H9 (cell line): ENCODE measurements around the gene ABCB6. TPM values are rescaled to one million over a fixed set of nuclear protein-coding genes. Genes with fewer than 3 reads are reported as not detected.
A peak's percentile ranks its signal among the peaks of the same experiment; 100 is the strongest.

Source experiments
- DNase-seq: peaks from one replicate; pipeline ENCODE4 v3.0.0-alpha.2; 2017
- H2AFZ ChIP-seq: one replicate; pipeline ENCODE4 v1.6.1; 2013; ENCODE audit warnings: mild to moderate bottlenecking, low read length, control low read depth, moderate library complexity
- H2AK5ac ChIP-seq: 2 replicates; pipeline ENCODE4 v1.6.1; 2013; ENCODE audit warnings: low read length, control low read depth, mixed read lengths; ENCODE audit not compliant: insufficient read length
- H2BK120ac ChIP-seq: one replicate; pipeline ENCODE4 v1.6.1; 2013; ENCODE audit warnings: low read depth, mild to moderate bottlenecking, low read length, control low read depth, inconsistent platforms; ENCODE audit not compliant: poor library complexity, severe bottlenecking
- H2BK12ac ChIP-seq: 2 replicates; pipeline ENCODE4 v1.6.1; 2013; ENCODE audit warnings: low read length, control low read depth, mixed read lengths, low read depth; ENCODE audit not compliant: insufficient read length
- H2BK15ac ChIP-seq: 2 replicates; pipeline ENCODE4 v1.6.1; 2013; ENCODE audit warnings: low read depth, low read length, control low read depth
- H2BK20ac ChIP-seq: one replicate; pipeline ENCODE4 v1.6.1; 2013; ENCODE audit warnings: low read depth, mild to moderate bottlenecking, low read length, control low read depth, inconsistent platforms; ENCODE audit not compliant: poor library complexity, severe bottlenecking
- H2BK5ac ChIP-seq: 2 replicates; pipeline ENCODE4 v1.6.1; 2013; ENCODE audit warnings: low read length, control low read depth, mixed read lengths; ENCODE audit not compliant: insufficient read length
- H3K14ac ChIP-seq: 2 replicates; pipeline ENCODE4 v1.6.1; 2013; ENCODE audit warnings: low read length, control low read depth; ENCODE audit not compliant: insufficient read depth
- H3K18ac ChIP-seq: 2 replicates; pipeline ENCODE4 v1.6.1; 2013; ENCODE audit warnings: low read depth, mild to moderate bottlenecking, mixed read lengths, low read length, control low read depth; ENCODE audit not compliant: insufficient read length
- H3K23ac ChIP-seq: 2 replicates; pipeline ENCODE4 v1.6.1; 2013; ENCODE audit warnings: low read length, control low read depth, mixed read lengths, low read depth; ENCODE audit not compliant: insufficient read length
- H3K23me2 ChIP-seq: 2 replicates; pipeline ENCODE4 v1.6.1; 2013; ENCODE audit warnings: low read depth, mild to moderate bottlenecking, mixed read lengths, low read length, control low read depth; ENCODE audit not compliant: insufficient read length, poor library complexity, severe bottlenecking
- H3K27ac ChIP-seq: 2 replicates; pipeline ENCODE4 v1.5.1; 2013; ENCODE audit warnings: low read length, control low read depth, mixed read lengths, low read depth; ENCODE audit not compliant: insufficient read length
- H3K27me3 ChIP-seq: 2 replicates; pipeline ENCODE4 v1.6.1; 2013; ENCODE audit warnings: low read length, control low read depth, inconsistent platforms; ENCODE audit not compliant: insufficient read depth
- H3K4ac ChIP-seq: 2 replicates; pipeline ENCODE4 v1.6.1; 2013; ENCODE audit warnings: low read depth, mild to moderate bottlenecking, control low read depth, inconsistent platforms, low read length, moderate library complexity
- H3K4me1 ChIP-seq: 2 replicates; pipeline ENCODE4 v1.6.1; 2013; ENCODE audit warnings: low read length, control low read depth, inconsistent platforms; ENCODE audit not compliant: insufficient read depth
- H3K4me2 ChIP-seq: 2 replicates; pipeline ENCODE4 v1.6.1; 2013; ENCODE audit warnings: low read length, control low read depth, mixed read lengths; ENCODE audit not compliant: insufficient read length, insufficient read depth
- H3K56ac ChIP-seq: 2 replicates; pipeline ENCODE4 v1.6.1; 2013; ENCODE audit warnings: low read depth, mild to moderate bottlenecking, mixed read lengths, low read length, control low read depth; ENCODE audit not compliant: insufficient read length
- H3K79me1 ChIP-seq: 2 replicates; pipeline ENCODE4 v1.6.1; 2013; ENCODE audit warnings: low read depth, mild to moderate bottlenecking, moderate library complexity, low read length, control low read depth, inconsistent platforms; ENCODE audit not compliant: insufficient read depth, poor library complexity, severe bottlenecking
- H3K79me2 ChIP-seq: 2 replicates; pipeline ENCODE4 v1.6.1; 2013; ENCODE audit warnings: low read length, control low read depth, inconsistent platforms; ENCODE audit not compliant: insufficient read depth
- H3K9ac ChIP-seq: 2 replicates; pipeline ENCODE4 v1.6.1; 2013; ENCODE audit warnings: low read length, control low read depth, mixed read lengths; ENCODE audit not compliant: insufficient read length; ENCODE audit errors: extremely low read depth
- H3K9me3 ChIP-seq: one replicate; pipeline ENCODE4 v1.6.1; 2013; ENCODE audit warnings: low read depth, low read length, inconsistent platforms; ENCODE audit not compliant: control insufficient read depth
- H3T11ph ChIP-seq: one replicate; pipeline ENCODE4 v1.6.1; 2013; ENCODE audit warnings: mild to moderate bottlenecking, low read length, control low read depth, inconsistent platforms
- H4K20me1 ChIP-seq: one replicate; pipeline ENCODE4 v1.6.1; 2013; ENCODE audit not compliant: control insufficient read depth, insufficient read length, insufficient read depth
- H4K5ac ChIP-seq: 2 replicates; pipeline ENCODE4 v1.6.1; 2013; ENCODE audit warnings: low read depth, mild to moderate bottlenecking, mixed read lengths, low read length, control low read depth; ENCODE audit not compliant: insufficient read length
- H4K8ac ChIP-seq: replicated peaks from 2 replicates; pipeline ENCODE4 v1.6.1; 2013; ENCODE audit warnings: low read length, control low read depth, mixed read lengths, low read depth; ENCODE audit not compliant: insufficient read length
- H4K91ac ChIP-seq: 2 replicates; pipeline ENCODE4 v1.6.1; 2013; ENCODE audit warnings: low read depth, mild to moderate bottlenecking, moderate library complexity, mixed read lengths, low read length, control low read depth; ENCODE audit not compliant: insufficient read length
- H3K27ac Mint-ChIP-seq, 3 experiments: 2 replicates in 2 of 3; 3 replicates in 1 of 3; pipeline ENCODE4 v1.8.0; 2020 to 2021; ENCODE audit warnings: mixed read lengths in 3 of 3, mild to moderate bottlenecking in 1 of 3, moderate library complexity in 1 of 3
- H3K27me3 Mint-ChIP-seq: 2 replicates; pipeline ENCODE4 v1.8.0; 2021; ENCODE audit warnings: low read depth, mild to moderate bottlenecking, moderate library complexity, mixed read lengths
- H3K36me3 Mint-ChIP-seq, 3 experiments: 2 replicates in 2 of 3; 3 replicates in 1 of 3; pipeline ENCODE4 v1.8.0; 2020 to 2021; ENCODE audit warnings: low read depth in 3 of 3, mixed read lengths in 3 of 3; ENCODE audit not compliant: insufficient read depth in 1 of 3
- H3K4me1 Mint-ChIP-seq, 2 experiments: 2 replicates each; pipeline ENCODE4 v1.8.0; 2020; ENCODE audit warnings: mixed read lengths in 2 of 2
- H3K4me3 Mint-ChIP-seq, 2 experiments: 2 replicates in 1 of 2; 3 replicates in 1 of 2; pipeline ENCODE4 v1.8.0; 2020 to 2021; ENCODE audit warnings: mild to moderate bottlenecking in 2 of 2, mixed read lengths in 2 of 2, moderate library complexity in 1 of 2
- H3K9me3 Mint-ChIP-seq, 2 experiments: 2 replicates in 1 of 2; 3 replicates in 1 of 2; pipeline ENCODE4 v1.8.0; 2020; ENCODE audit warnings: mild to moderate bottlenecking in 2 of 2, mixed read lengths in 2 of 2, moderate library complexity in 1 of 2
- CTCF ChIP-seq: fragments of 200-600 bp; sonication (generic); conservative IDR thresholded peaks from 3 replicates; pipeline ENCODE4 v1.8.0; 2021; ENCODE audit warnings: antibody characterized with exemption, mild to moderate bottlenecking
- WGBS: extraction: QIAGEN DNeasy Blood & Tissue Kit; methylation state at CpG from one replicate; pipeline ENCODE4 v1.1.7; 2013; ENCODE audit warnings: missing lambda C conversion rate, low lambda C conversion rate, mixed read lengths; ENCODE audit not compliant: insufficient read length; ENCODE audit errors: extremely low coverage; 5-methylcytosine and 5-hydroxymethylcytosine counted together
- total RNA-seq: library from RNA; stranded (reverse); gene quantifications from 2 replicates; pipeline ENCODE4 v1.2.1, GENCODE V29; 2021

The ABCB6 gene
- total RNA-seq, 1 experiment from 2014 or later = 46.4 TPM

GRCh38 chr2:219171231-219171651 lies 47.5 kb downstream of the ABCB6 start:
- peaks cover 4 to 8% of the 10 kb centered on the region in 2 experiments; a peak in 2 of 4 replicates for H3K4me1 Mint-ChIP-seq
- Histone ChIP-seq H3K27ac (no peak overlapping the region), H3K9ac (no peak overlapping the region), H3K56ac (no peak overlapping the region), H3T11ph (no peak overlapping the region), H3K4me1 (no peaks in the 10 kb centered on the region), H2BK12ac (no peak overlapping the region), H2AK5ac (no peak overlapping the region), H3K9me3 (no peaks in the 10 kb centered on the region), H2BK15ac (no peak overlapping the region), H4K91ac (no peak overlapping the region), H3K23me2 (peaks cover 6% of the 10 kb centered on the region), H3K23ac (no peak overlapping the region), H4K5ac (no peak overlapping the region), H3K79me2 (no peaks in the 10 kb centered on the region), H2AFZ (no peak overlapping the region), H3K14ac (no peak overlapping the region; the same call in 1 of the 2 replicates), H3K27me3 (no peaks in the 10 kb centered on the region), H4K20me1 (no peaks in the 10 kb centered on the region), H2BK5ac (no peak overlapping the region), H3K4ac (no peak overlapping the region), H3K79me1 (no peaks in the 10 kb centered on the region), H3K4me2 (no peak overlapping the region), H4K8ac (no peak overlapping the region), H2BK120ac (no peak overlapping the region), H3K18ac (no peak overlapping the region), H2BK20ac (no peak overlapping the region)
- WGBS = no CpG with 5 or more reads among the region's 6 CpGs
- TF ChIP-seq CTCF = peak; percentile 77
- H3K36me3 Mint-ChIP-seq = peaks cover 8 to 26% (median 23%) of the 10 kb centered on the region in 3 experiments; a peak in 6 of 7 replicates
- peak; percentile 63 for DNase-seq
- no peak overlapping the region for H3K4me3 Mint-ChIP-seq
- H3K9me3 Mint-ChIP-seq = no peaks in the 10 kb centered on the region; a peak in 1 of 5 replicates
- peak overlapping the region in 1 of 3 experiments; percentile 18; a peak in 2 of 7 replicates for H3K27ac Mint-ChIP-seq
- H3K27me3 Mint-ChIP-seq = no peaks in the 10 kb centered on the region; the same call in 1 of the 2 replicates
